NCI-H1092 (cell line): Measurements from ENCODE around the gene PAM16.
"Not testable (repeated sequence)": the region's sequence is repeated elsewhere in the genome, so short reads cannot be mapped to it uniquely, and the experiment has no call there.

Source experiments
- DNase-seq: peaks from one replicate; lab custom pipeline; 2025; lab: John Stamatoyannopoulos, UW

The PAM16 gene

GRCh38 chr16:4352843-4353242, 1.7 kb upstream of the PAM16 start:
- DNase-seq = no peak

- DNase-seq = no peak
Measured at GRCh38 chr16:4351880-4352279, 759 bp upstream of the PAM16 start.

GRCh38 chr16:4350365-4350786, 745 bp downstream of the PAM16 start:
- no peak for DNase-seq

- no peak for DNase-seq
Measured at GRCh38 chr16:4349332-4349731, 1.8 kb downstream of the PAM16 start.

DNA sequence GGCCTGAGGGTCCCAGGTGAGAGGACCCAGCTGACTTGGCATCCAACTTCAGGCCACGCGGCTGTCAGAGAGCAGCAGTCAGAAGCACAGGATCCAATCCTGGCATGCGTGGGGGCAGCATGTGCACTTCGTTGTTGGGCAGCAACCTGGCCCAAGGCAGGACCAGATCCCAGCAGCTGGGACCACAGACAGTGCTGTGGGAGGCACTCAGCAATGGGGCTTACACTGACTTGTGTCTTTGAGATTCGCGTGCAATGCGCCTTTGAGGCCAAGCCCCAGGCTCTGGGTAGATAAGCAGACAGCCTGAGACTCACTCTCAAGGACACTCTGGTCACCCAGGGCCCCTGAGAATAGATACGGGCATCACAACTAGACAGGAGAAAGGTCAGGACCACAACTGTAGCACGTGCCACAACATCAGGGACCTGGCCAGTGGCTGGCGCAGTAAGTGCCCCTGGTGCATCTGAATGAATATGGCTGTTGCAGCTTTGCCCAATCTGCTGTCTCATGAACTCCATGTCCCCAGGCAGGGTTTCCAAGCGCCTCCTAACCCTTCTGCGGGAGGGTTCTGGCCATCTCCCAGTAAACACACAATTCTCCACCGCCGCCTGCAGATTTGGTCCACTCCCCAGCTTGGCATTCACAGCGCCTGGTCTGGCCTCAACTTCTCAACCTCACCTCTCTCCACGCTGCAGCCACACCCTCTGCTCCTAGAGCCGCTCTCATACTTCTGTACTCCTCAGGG, 3.2 kb downstream of the PAM16 start:
- DNase-seq = no peak

DNA sequence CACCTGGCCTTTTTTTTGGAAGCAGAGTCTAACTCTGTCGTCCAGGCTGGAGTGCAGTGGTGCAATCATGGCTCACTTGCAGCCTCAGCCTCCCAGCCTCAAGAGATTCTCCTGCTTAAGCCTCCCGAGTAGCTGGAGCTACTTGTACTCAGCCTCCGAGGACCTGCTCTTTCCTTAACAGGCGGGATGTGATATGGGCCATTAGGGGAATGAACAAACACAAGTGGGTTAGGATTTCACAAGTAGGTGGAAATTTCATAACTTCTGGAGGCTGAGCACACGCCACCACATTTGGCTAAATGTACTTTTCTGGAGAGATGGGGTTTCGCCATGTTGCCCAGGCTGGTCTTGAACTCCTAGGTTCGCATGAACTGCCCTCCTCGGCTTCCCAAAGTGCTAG, 4.1 kb downstream of the PAM16 start:
- no peak for DNase-seq

GRCh38 chr16:4345836-4346781, 5.0 kb downstream of the PAM16 start:
- no peak for DNase-seq

GRCh38 chr16:4344983-4345835, 5.9 kb downstream of the PAM16 start:
- peak; percentile 66 for DNase-seq

DNA sequence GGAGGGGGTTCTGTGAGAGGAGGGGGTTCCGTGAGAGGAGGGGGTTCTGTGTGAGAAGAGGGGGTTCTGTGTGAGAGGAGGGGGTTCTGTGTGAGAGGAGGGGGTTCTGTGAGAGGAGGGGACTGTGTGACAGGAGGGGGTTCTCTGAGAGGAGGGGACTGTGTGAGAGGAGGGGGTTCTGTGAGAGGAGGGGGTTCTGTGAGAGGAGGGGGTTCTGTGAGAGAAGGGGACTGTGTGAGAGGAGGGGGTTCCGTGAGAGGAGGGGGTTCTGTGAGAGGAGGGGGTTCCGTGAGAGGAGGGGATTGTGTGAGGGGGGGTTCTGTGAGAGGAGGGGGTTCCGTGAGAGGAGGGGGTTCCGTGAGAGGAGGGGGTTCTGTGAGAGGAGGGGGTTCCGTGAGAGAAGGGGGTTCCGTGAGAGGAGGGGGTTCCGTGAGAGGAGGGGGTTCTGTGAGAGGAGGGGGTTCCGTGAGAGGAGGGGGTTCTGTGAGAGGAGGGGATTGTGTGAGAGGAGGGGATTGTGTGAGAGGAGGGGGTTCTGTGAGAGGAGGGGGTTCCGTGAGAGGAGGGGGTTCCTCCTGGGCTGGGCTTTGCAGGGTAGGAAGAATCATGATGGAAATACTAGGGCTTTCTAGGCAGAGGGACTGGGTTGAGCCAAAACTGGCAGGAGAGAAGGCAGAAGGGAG, 6.7 kb downstream of the PAM16 start:
- DNase-seq = not testable (repeated sequence)

- DNase-seq = no peak
Measured at GRCh38 chr16:4342866-4343744, 8.0 kb downstream of the PAM16 start.

GRCh38 chr16:4341250-4341649, 9.9 kb downstream of the PAM16 start:
- DNase-seq = no peak

GRCh38 chr16:4340443-4340842, 10.7 kb downstream of the PAM16 start:
- no peak for DNase-seq

- peak; percentile 45 for DNase-seq
Measured at GRCh38 chr16:4339909-4340308, 11.2 kb downstream of the PAM16 start.

GRCh38 chr16:4339455-4339854, 11.7 kb downstream of the PAM16 start:
- DNase-seq = no peak

- no peak for DNase-seq
Measured at GRCh38 chr16:4338712-4339299, 12.3 kb downstream of the PAM16 start.

- DNase-seq = no peak
Measured at GRCh38 chr16:4338125-4338582, 13.0 kb downstream of the PAM16 start.

DNA sequence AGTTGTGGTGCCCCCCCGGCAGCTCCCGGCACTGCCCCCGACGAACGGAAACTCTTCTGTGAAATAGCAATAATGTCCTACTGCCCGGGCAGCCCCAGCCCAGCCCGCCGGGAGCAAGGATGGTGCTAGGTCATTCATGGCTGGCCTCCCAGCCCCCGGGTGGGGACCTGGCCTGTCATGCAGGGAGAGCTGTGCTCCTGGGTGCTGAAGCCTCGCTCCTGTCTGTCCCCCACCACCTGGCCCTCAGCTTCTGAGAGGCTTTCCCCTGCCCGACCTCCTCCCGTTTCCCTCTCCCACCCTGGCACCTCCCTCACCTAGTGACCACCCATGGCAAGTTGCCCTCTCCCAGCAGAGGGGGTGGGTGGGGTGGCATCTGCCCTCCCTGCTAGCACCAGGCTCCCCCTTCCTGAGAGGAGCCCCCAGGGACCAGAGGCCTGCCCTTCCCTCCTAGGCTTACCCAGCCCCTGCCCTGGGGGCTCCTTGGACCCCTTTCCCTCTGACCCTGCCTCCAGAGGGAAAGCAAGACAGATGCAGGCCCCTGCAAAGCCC, 13.5 kb downstream of the PAM16 start:
- no peak for DNase-seq

- DNase-seq = no peak
Measured at GRCh38 chr16:4336701-4337539, 14.2 kb downstream of the PAM16 start.
